Mesenchymal stem cell (in vitro differentiated cells and primary cell): Measurements from ENCODE around the gene PLPPR1.
"Not testable (repeated sequence)": the region's sequence is repeated elsewhere in the genome, so short reads cannot be mapped to it uniquely, and the experiment has no call there.

Experiments
- DNase-seq: peaks from one replicate; pipeline ENCODE4 v3.0.0-alpha.2; 2013
- H2AFZ ChIP-seq: one replicate; pipeline ENCODE4 v1.6.1; 2013; ENCODE audit warnings: low read depth, mild to moderate bottlenecking, control low read depth, inconsistent platforms, low read length, moderate library complexity
- H2AK5ac ChIP-seq: 2 replicates; pipeline ENCODE4 v1.6.1; 2013; ENCODE audit warnings: low read length, moderate library complexity, mild to moderate bottlenecking, inconsistent platforms; ENCODE audit not compliant: severe bottlenecking
- H2BK120ac ChIP-seq: one replicate; pipeline ENCODE4 v1.6.1; 2013; ENCODE audit warnings: low read depth, mild to moderate bottlenecking, inconsistent platforms, low read length, moderate library complexity
- H2BK12ac ChIP-seq, 2 experiments: one replicate each; pipeline ENCODE4 v1.6.1; 2013; ENCODE audit warnings: inconsistent platforms in 2 of 2, low read length in 2 of 2, mild to moderate bottlenecking in 2 of 2, moderate library complexity in 2 of 2, control low read depth in 1 of 2
- H2BK15ac ChIP-seq: one replicate; pipeline ENCODE4 v1.6.1; 2013; ENCODE audit warnings: mild to moderate bottlenecking, low read depth, inconsistent platforms; ENCODE audit not compliant: poor library complexity, severe bottlenecking
- H2BK5ac ChIP-seq: 2 replicates; pipeline ENCODE4 v1.6.1; 2013; ENCODE audit warnings: low read depth, mild to moderate bottlenecking, low read length, control low read depth, inconsistent platforms; ENCODE audit not compliant: poor library complexity, severe bottlenecking
- H3K14ac ChIP-seq, 2 experiments: one replicate each; pipeline ENCODE4 v1.6.1; 2013; ENCODE audit warnings: inconsistent platforms in 2 of 2, low read length in 2 of 2, control low read depth in 1 of 2, mild to moderate bottlenecking in 1 of 2, moderate library complexity in 1 of 2
- H3K18ac ChIP-seq, 2 experiments: one replicate each; pipeline ENCODE4 v1.6.1; 2013; ENCODE audit warnings: inconsistent platforms in 2 of 2, low read length in 2 of 2, control low read depth in 1 of 2, low read depth in 1 of 2, mild to moderate bottlenecking in 1 of 2
- H3K23ac ChIP-seq, 2 experiments: one replicate each; pipeline ENCODE4 v1.6.1; 2013; ENCODE audit warnings: inconsistent platforms in 2 of 2, low read length in 2 of 2, mild to moderate bottlenecking in 2 of 2, moderate library complexity in 2 of 2, control low read depth in 1 of 2
- H3K27ac ChIP-seq: 2 replicates; pipeline ENCODE4 v1.5.1; 2013; ENCODE audit warnings: mild to moderate bottlenecking, moderate library complexity, low read length, control low read depth, inconsistent platforms; ENCODE audit not compliant: poor library complexity, severe bottlenecking
- H3K27me3 ChIP-seq, 2 experiments: 2 replicates each; pipeline versions ENCODE4 v1.6.1 to v1.7.0; 2013; ENCODE audit warnings: low read length in 2 of 2, mild to moderate bottlenecking in 2 of 2, moderate library complexity in 2 of 2, control low read depth in 1 of 2, inconsistent platforms in 1 of 2; ENCODE audit not compliant: control insufficient read depth in 1 of 2, insufficient read depth in 1 of 2
- H3K36me3 ChIP-seq, 2 experiments: 2 replicates each; pipeline versions ENCODE4 v1.6.1 to v1.7.0; 2013; ENCODE audit warnings: low read length in 2 of 2, control low read depth in 1 of 2, inconsistent platforms in 1 of 2, low read depth in 1 of 2, mild to moderate bottlenecking in 1 of 2; ENCODE audit not compliant: insufficient read depth in 2 of 2, control insufficient read depth in 1 of 2
- H3K4ac ChIP-seq, 2 experiments: one replicate each; pipeline ENCODE4 v1.6.1; 2013; ENCODE audit warnings: inconsistent platforms in 2 of 2, low read length in 2 of 2, mild to moderate bottlenecking in 2 of 2, moderate library complexity in 2 of 2, control low read depth in 1 of 2, low read depth in 1 of 2
- H3K4me1 ChIP-seq: 2 replicates; pipeline ENCODE4 v1.6.1; 2013; ENCODE audit warnings: low read depth, low read length, control low read depth; ENCODE audit not compliant: control insufficient read depth, insufficient read depth
- H3K4me2 ChIP-seq: 2 replicates; pipeline ENCODE4 v1.6.1; 2013; ENCODE audit warnings: low read length, mild to moderate bottlenecking, inconsistent platforms; ENCODE audit not compliant: poor library complexity, severe bottlenecking
- H3K4me3 ChIP-seq, 2 experiments: 2 replicates each; pipeline versions ENCODE4 v1.5.1 to v1.7.0; 2013; ENCODE audit warnings: low read length in 2 of 2, mild to moderate bottlenecking in 2 of 2, control low read depth in 1 of 2, low read depth in 1 of 2; ENCODE audit not compliant: insufficient read depth in 1 of 2
- H3K79me1 ChIP-seq: replicated peaks from 2 replicates; pipeline ENCODE4 v1.6.1; 2013; ENCODE audit warnings: mild to moderate bottlenecking, control low read depth, low read length, inconsistent platforms; ENCODE audit not compliant: poor library complexity, severe bottlenecking
- H3K9ac ChIP-seq: 2 replicates; pipeline ENCODE4 v1.7.0; 2013; ENCODE audit warnings: mild to moderate bottlenecking, low read length, moderate library complexity
- H3K9me3 ChIP-seq: 2 replicates; pipeline ENCODE4 v1.7.0; 2013; ENCODE audit warnings: mild to moderate bottlenecking, low read length; ENCODE audit not compliant: control insufficient read depth
- H4K8ac ChIP-seq: one replicate; pipeline ENCODE4 v1.6.1; 2013; ENCODE audit warnings: inconsistent platforms, mild to moderate bottlenecking, low read length, moderate library complexity
- H4K91ac ChIP-seq: one replicate; pipeline ENCODE4 v1.6.1; 2013; ENCODE audit warnings: mild to moderate bottlenecking, low read length, inconsistent platforms
- WGBS: methylation state at CpG from one replicate; pipeline ENCODE4 v1.1.7; 2013; ENCODE audit warnings: mixed read lengths; 5-methylcytosine and 5-hydroxymethylcytosine counted together

PLPPR1 gene

DNA sequence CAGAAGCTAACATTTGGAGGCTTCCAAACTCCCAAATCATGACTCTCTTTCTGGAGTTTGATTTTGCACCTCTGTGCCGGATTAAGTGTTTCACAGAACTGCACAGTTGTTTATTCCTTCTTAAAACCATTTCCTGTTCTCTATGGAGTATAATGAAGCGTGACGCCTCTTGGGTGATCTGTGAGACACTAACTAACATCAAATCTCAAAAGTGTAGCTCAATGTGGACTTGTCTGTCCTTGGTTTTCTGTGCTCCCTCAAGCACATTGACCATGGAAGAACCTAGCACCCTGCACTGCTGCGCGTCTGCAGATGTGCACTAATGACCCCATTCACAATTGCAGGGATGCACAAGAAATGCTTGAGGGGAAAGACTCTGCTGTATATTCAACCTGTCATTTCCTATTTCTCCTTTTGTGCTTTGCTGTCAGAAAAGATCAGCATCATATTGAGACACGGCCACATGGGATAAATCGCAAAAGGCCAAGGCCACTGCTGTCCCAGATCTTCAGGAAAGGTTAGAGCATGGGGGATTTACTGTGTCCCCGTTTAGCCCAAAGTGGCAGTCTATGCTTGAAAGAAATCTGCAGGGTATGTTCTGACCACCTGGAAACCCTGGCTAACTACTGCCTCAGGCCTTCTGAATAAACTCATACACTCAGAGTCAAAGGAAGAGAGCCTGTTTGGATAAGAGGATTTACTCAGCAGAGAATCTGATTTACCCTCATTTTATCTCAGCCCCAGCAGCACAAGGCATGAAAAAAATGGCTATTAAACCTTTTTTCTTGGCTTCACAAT lies 246.6 kb downstream of the PLPPR1 start:
- Histone ChIP-seq H3K79me1 (no peaks in the 10 kb centered on the region), H3K4me3 (no peak overlapping the region), H4K91ac (no peak overlapping the region), H2BK12ac (no peak overlapping the region), H3K9me3 (no peaks in the 10 kb centered on the region), H2BK120ac (no peak overlapping the region), H3K23ac (no peak overlapping the region), H4K8ac (no peak overlapping the region), H3K18ac (no peak overlapping the region), H2BK5ac (no peak overlapping the region), H3K4me1 (no peaks in the 10 kb centered on the region), H2AFZ (no peak overlapping the region), H3K14ac (no peak overlapping the region), H3K27me3 (no peaks in the 10 kb centered on the region), H3K36me3 (no peaks in the 10 kb centered on the region), H3K27ac (no peak overlapping the region), H3K9ac (no peak overlapping the region), H2AK5ac (no peak overlapping the region), H3K4me2 (no peak overlapping the region), H3K4ac (no peak overlapping the region), H2BK15ac (no peak overlapping the region)
- DNase-seq: no peak
- 87% methylated on average over 8 of the region's 8 CpGs for WGBS

DNA sequence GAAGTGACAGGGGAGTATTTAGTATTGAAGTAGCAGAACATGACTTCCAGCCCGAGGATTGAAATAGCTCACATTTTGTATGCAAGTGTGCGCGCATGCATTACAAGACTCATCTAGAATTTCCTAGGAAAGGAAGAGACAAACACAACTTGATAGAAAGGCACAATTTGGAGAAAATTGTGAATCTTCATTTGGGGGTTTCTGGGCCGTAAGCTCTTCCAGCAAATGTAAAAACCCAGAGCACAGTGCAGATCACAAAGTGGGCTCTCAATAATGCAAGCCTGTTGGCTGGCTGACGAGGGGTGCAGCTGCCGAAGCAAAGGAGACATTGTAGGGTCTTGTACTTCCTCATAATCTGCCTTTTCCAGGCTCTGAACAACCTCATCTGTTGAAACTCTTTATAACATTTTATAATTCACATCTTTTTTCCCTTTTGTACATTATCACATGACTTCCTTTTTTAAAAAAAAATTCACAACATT lies 247.3 kb downstream of the PLPPR1 start:
- Histone ChIP-seq H3K9me3 (no peaks in the 10 kb centered on the region), H3K4me2 (no peak overlapping the region), H3K14ac (no peak overlapping the region), H3K27ac (no peak overlapping the region), H3K4me3 (no peak overlapping the region), H2AFZ (no peak overlapping the region), H2AK5ac (no peak overlapping the region), H3K79me1 (no peaks in the 10 kb centered on the region), H3K9ac (no peak overlapping the region), H2BK5ac (no peak overlapping the region), H2BK15ac (no peak overlapping the region), H4K91ac (no peak overlapping the region), H3K4me1 (no peaks in the 10 kb centered on the region), H3K4ac (no peak overlapping the region), H3K27me3 (no peaks in the 10 kb centered on the region), H3K23ac (no peak overlapping the region), H4K8ac (no peak overlapping the region), H2BK12ac (no peak overlapping the region), H3K36me3 (no peaks in the 10 kb centered on the region), H3K18ac (no peak overlapping the region), H2BK120ac (no peak overlapping the region)
- WGBS: 84% methylated on average over 6 of the region's 6 CpGs
- no peak for DNase-seq

DNA sequence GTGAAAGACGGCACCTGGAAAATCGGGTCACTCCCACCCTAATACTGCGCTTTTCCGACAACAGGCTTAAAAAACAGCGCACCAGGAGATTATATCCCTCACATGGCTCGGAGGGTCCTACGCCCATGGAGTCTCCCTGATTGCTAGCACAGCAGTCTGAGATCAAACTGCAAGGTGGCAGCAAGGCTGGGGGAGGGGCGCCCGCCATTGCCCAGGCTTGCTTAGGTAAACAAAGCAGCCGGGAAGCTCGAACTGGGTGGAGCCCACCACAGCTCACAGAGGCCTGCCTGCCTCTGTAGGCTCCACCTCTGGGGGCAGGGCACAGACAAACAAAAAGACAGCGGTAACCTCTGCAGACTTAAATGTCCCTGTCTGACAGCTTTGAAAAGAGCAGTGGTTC lies 262.5 kb downstream of the PLPPR1 start:
- not testable (repeated sequence) for H3K9me3 ChIP-seq, H3K27ac ChIP-seq, H4K8ac ChIP-seq, H2BK5ac ChIP-seq, H3K23ac ChIP-seq, H3K27me3 ChIP-seq, H2BK120ac ChIP-seq, H2BK15ac ChIP-seq, H3K36me3 ChIP-seq, H3K79me1 ChIP-seq, H3K4me1 ChIP-seq, H3K4ac ChIP-seq, H3K4me2 ChIP-seq, H2AK5ac ChIP-seq, H3K14ac ChIP-seq, H3K4me3 ChIP-seq, DNase-seq, H3K18ac ChIP-seq, H4K91ac ChIP-seq, H2BK12ac ChIP-seq, H2AFZ ChIP-seq, H3K9ac ChIP-seq
- WGBS: 75% methylated on average over 11 of the region's 12 CpGs

DNA sequence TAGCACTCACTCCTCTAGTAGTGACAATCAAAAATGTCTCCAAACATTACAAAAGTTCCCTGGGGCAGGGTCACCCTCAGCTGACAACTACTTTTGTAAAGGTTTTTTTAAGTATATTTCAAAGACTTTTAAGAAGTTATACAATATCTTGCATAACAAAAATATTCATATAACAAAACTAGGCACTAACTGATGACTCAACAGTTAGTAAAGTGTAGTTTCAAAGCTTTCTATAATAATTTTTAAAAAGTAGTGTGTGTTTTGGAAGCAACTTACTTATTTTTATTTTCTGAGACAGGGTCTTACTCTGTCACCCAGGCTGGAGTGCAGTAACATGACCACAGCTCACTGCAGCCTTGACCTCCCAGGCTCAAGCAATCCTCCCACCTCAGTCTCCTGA lies 271.4 kb downstream of the PLPPR1 start:
- Histone ChIP-seq H2AFZ (no peak overlapping the region), H4K91ac (no peak overlapping the region), H2BK5ac (no peak overlapping the region), H3K4me1 (no peaks in the 10 kb centered on the region), H3K4me3 (no peak overlapping the region), H3K9ac (no peak overlapping the region), H3K79me1 (no peaks in the 10 kb centered on the region), H2BK12ac (no peak overlapping the region), H3K36me3 (no peaks in the 10 kb centered on the region), H3K18ac (no peak overlapping the region), H3K9me3 (no peaks in the 10 kb centered on the region), H3K14ac (no peak overlapping the region), H3K4ac (no peak overlapping the region), H3K4me2 (no peak overlapping the region), H3K27me3 (no peaks in the 10 kb centered on the region), H2BK15ac (no peak overlapping the region), H4K8ac (no peak overlapping the region), H2AK5ac (no peak overlapping the region), H3K23ac (no peak overlapping the region), H2BK120ac (no peak overlapping the region), H3K27ac (no peak overlapping the region)
- DNase-seq: no peak
